HG02884 (cell line): ENCODE results near the gene SLC13A5.
A peak's percentile ranks its signal among the peaks of the same experiment; 100 is the strongest.
"Not testable (repeated sequence)": the region's sequence is repeated elsewhere in the genome, so short reads cannot be mapped to it uniquely, and the experiment has no call there.

ENCODE experiments used
- ATAC-seq: cut with Tn5 transposase; IDR thresholded peaks from one replicate; pipeline ENCODE4 v1.9.1; 2021; ENCODE audit warnings: mild to moderate bottlenecking, moderate library complexity; ENCODE audit not compliant: unreplicated experiment

Gene SLC13A5

DNA sequence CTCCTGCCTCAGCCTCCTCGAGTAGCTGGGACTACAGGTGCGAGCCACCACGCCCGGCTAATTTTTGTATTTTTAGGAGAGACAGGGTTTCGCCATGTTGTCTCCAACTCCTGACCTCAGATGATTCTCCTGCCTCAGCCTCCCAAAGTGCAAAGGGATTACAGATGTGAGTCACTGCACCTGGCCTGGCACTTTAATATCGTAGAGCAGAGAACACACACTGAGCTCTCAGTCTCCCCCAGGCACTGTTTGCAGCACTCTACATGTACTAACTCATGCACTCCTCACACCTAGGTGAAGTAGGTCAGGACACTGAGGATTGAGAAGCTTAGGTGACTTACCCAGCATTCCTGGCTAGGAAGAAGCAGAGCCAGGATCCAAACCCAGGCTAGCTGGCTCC, 46.6 kb downstream of the SLC13A5 start:
- ATAC-seq = no peak

DNA sequence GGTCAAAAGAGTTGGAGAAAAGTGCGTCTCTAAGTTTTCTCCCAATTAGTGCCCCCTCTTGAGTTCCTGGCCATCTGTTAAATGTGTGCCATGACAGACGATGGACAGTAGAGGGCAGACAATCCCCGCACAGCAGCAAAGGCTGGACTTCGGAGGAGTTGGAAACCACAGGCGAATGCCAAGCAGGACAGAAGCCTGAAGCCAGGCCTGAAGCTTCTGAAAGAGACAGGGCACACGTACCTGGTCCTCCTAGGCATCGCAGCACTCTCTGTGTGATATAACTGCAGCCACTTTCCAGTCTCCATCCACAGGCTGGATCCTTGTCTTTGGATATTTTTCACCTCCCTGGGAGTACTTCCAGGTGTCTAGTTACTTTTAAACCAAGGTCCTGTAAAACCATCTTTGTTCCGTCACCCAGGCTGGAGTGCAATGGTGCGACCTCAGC, 47.1 kb downstream of the SLC13A5 start:
- ATAC-seq = no peak

DNA sequence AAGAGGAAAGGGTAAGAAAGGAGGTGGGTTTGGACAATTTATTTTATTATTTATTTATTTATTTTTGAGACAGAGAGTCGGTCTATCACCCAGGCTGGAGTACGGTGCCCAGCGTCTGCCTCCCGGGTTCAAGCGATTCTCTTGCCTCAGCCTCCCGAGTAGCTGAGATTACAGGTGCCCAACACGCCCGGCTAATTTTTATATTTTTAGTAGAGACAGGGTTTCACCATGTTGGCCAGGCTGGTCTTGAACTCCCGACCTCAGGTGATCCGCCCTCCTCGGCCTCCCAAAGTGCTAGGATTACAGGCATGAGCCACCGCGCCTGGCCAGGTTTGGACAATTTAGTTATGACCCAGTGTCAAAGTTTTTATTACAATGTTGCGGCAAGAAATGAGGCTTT, 50.0 kb downstream of the SLC13A5 start:
- not testable (repeated sequence) for ATAC-seq

- no peak for ATAC-seq
These were observed 51.7 kb downstream of the SLC13A5 start for GRCh38 chr17:6661464-6661848.

GRCh38 chr17:6660805-6661463, 52.2 kb downstream of the SLC13A5 start:
- no peak for ATAC-seq

DNA sequence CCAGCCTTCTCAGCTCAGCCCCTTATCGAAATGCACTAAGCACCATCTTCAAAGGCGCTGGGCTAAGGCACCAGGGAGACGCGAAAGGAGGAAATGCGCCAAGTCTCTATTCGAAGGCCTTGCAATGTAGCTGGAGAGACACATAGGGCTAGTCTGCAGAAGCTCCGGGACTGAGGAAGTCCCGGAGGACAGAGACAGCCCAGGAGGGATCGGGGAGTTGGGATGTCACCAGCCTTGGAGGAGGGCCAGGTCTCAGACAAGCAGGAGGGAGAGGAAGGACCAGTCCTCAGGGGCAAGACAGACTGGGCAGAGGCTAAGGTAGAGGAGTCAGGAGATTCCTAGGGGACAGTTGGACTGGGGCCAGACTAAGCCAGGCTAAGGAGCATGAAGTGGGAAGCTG, 53.1 kb downstream of the SLC13A5 start:
- no peak for ATAC-seq

GRCh38 chr17:6658411-6658810, 54.8 kb downstream of the SLC13A5 start:
- not testable (repeated sequence) for ATAC-seq

- no peak for ATAC-seq
These were observed 55.4 kb downstream of the SLC13A5 start for GRCh38 chr17:6657633-6658287.

GRCh38 chr17:6656797-6657632, 56.2 kb downstream of the SLC13A5 start:
- ATAC-seq = not testable (repeated sequence)

- ATAC-seq = not testable (repeated sequence)
These were observed 57.3 kb downstream of the SLC13A5 start for GRCh38 chr17:6655732-6656361.

DNA sequence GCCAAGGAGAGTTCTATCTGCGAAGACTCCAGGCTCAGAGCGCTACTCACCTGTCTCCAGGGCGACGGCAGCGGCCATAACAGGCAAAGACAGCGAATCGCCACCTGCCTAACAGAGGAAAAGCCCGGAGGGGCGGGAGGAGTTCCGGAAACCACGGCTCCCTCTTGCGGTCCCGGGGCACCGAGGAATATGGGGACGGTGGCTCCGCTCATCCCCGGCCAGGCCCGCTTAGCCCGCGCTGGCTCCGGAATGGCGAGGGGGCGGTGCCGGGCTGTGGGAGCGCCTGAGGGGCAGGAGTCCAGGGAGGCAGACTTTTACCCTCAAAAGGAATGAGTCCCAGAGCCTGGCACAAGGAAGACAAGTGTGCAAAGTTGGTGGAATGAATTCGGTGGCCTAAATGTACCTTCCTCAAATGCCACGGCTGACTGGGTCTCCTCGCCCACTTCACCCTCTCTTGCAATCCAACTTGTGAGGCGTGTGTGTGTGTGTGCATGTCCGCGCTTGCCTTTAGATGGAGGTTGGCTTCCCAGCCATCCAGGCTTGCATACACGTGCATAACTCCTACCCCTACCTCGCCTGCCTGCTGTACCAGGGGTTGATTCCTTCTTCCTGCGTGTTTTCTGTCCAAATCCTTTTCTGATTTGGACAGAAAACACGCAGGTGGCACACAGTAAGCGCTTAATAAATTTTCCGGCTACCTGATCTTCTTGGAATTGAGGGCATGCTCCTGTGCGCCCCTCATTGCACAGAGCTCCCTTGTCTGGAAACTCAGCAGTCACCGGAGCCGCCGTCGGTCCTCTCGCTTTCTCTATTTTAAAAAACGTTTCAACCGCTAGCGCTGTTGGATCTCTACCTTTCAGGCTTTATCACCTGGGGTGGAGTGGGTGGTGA, 58.1 kb downstream of the SLC13A5 start:
- no peak for ATAC-seq

GRCh38 chr17:6651919-6652452, 61.2 kb downstream of the SLC13A5 start:
- ATAC-seq = peak; percentile 25

- ATAC-seq = peak; percentile 77
These were observed 61.7 kb downstream of the SLC13A5 start, which contains the start of the genes C17orf100 and MED31 for GRCh38 chr17:6651354-6651918. Gene C17orf100 (plus strand): TSS chr17:6651762. CDS start chr17:6651914, 152 bp downstream. Gene MED31 (minus strand): TSS chr17:6651605. CDS start chr17:6651528, 77 bp downstream.

GRCh38 chr17:6648181-6648580, 65.0 kb downstream of the SLC13A5 start:
- ATAC-seq = no peak

- no peak for ATAC-seq
These were observed 69.6 kb downstream of the SLC13A5 start for GRCh38 chr17:6643451-6644125.

DNA sequence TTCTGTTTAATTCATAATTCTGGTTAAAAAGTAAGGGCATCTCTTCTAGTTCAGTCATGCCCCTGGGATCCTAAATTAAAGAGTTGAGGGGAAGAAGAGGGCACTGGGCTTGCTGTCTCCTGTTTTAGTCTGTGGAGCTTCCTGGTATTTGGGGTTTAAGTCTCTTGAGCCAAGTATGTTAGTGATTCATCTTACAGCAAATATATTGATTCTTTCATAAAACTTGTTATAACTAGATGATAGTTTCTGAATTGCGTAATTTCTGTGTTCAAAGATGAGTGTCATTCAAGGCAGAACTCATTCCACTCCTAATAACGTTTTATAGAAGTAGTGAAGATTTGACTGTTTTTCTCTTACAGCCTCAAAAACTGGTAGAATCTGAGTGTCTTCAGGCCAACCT, 70.6 kb downstream of the SLC13A5 start:
- no peak for ATAC-seq

DNA sequence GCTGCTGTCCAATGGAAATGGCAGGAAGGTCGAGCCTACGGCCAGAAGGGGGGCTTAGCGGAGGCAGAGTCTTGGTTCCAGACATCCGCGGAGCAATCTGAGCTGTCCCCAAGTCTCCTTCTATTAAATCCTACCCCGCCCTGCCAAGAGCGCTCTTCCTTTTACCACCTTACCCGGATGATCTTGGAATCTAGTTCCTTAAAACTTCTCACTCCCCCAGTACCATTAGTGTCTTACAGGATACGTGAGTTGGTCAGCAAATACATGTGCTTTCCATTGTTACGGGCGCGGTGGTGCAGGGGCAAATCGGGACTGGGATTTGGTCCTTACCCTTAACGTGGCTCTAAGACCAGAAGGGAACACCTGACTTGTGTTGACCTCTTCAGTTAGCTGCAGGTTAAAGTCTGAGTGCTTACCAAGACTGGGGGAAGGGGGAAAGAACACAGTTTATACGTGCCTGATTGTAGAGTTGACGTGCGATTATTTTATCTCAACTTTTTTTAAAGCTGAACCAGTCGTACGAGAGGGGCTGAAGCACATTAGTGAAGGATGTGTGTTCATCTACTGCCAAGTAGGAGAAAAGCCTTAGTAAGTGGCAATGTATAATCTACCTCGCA, 71.8 kb downstream of the SLC13A5 start:
- peak; percentile 12 for ATAC-seq

GRCh38 chr17:6640536-6641246, 72.5 kb downstream of the SLC13A5 start, which contains the start of the genes KIAA0753 and TXNDC17:
Gene KIAA0753 (minus strand): TSS chr17:6640711. CDS start chr17:6635103, 5,608 bp downstream.
Gene TXNDC17 (plus strand): TSS chr17:6641060. CDS start chr17:6641083, 23 bp downstream.
- peak; percentile 90 for ATAC-seq
